Fibroblast of skin of right quadriceps (primary cell): ENCODE results near the gene SAMD14.

Experiments used
- DNase-seq: peaks from one replicate; pipeline ENCODE4 v3.0.0-alpha.2; 2013

SAMD14 gene

DNA sequence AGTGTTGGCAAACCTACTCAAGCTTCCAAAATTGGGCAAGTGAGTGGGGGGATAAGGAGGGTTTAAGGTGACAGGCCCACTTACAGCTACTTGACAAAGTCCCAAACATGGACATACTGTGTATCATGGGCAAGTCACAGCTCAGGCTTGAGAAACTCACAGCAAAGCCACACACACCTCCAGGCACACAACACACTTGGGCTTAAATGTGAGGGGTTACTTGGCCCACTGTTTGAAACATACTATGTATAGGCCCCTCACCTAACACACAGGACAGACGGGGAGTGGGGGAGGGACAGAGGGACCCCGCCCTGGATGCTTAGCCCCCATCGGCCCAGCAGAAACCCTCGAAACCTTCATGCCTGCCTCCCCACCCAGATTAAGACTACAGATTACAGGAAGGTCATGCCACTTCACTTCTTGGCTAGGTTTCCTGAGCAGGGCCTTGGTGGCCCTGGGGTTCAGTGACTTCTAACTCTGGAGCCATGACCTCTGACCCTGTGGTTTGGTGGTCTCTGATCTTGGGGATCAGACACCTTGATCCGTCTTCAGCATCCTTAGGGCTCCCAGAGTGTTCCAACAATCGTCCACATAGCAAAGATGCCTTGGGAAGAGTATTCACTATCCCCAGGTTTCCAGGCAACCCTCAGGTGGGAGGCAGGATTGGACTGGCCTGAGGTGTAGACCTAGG lies 2.3 kb upstream of the SAMD14 start:
- no peak for DNase-seq

DNA sequence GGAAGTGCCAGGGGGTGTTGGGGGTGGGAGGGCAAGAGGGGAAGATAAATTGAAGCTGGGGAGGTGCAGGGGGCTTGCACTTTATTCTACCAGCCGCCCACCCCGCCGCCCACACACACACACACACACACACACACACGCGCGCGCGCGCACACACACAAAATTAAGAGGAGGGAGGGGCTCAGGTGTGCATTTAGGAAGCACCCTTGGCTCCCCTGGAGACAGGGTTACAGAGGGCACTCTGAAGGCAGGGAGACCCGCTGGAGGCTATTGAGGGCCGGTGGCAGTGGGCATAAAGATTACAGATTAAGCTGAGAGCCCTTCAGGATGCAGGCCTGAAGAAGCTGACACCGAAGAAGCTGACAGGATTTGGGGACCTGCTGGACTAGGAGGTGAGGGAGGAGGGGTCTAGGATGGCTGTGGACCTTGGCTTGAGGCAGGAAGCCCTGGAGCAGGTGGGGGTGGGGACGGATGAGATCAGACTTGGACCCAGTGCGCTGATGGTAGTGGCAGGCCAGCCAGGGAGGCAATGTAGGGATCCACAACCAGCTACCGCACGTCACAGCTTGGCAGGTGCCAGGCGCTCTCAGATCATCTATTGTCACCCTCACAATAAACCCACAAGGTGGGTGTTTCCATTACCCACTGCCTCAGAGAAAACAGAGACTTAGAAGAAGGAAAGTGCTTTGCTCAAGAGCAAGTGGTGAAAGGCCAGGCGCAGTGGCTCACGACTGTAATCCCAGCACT lies 772 bp upstream of the SAMD14 start:
- DNase-seq, result no peak

DNA sequence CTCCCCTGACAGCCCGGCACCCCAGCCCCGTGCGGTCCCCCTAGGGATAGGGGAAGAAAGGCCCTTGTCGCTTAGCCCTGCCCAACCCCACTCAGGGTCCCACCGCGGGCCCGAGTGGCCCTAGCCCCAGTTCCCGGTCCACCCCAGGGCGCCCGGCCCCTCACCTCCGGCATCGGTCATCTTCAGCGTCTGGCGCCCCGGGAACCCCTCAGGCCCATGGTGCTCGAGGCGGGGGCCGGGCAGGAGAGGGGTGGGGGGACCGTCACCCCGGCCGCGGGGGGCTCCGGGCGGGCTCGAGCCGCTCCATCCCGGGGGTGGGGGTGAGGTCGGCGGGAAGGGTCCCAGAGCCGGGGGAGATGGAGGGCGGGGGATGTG lies 620 bp downstream of the SAMD14 start:
- no peak for DNase-seq

DNA sequence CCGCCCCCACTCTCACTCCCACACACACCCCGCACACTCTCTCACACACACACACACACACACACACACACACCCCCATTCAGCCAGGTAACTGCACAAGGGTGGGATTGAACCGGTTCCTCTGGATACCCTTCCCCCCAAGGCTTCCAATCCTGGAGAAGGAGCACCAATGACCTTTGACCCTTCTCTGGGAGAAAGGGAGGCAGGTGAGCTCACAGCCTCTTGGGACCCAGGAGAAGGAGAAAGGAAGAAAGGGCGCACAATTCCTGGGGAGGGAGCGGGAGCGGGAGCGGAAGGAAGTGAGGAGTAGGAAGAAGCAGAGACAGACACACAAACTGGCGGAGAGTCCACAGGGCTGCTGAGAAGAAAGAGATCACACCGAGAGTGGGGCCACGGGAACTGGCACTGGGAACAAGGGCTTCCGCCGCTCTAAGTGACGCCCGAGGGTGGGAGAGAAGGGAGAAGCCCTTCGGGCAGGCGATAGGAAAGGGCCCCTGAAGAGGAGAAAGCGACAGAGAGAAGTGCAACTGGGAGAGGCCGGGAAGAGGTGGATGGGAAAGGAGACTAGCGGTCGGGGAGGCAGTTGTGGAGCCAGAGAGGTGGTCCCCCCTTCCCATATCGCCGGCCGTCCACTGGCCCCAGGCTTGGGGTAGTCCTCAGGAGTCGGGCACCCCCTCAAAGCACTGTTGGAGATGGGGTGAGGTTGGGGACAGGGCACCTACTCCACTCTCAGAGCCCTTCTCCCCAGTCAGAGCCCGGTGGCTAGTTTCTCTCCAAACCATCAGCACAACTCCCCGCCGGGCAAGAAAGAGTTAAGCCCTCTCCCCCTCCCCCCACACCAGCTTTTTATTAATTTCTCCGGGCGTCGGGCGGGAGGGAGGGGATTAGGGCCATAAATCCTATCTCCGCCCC lies 1.3 kb downstream of the SAMD14 start:
- peak; percentile 30 for DNase-seq

DNA sequence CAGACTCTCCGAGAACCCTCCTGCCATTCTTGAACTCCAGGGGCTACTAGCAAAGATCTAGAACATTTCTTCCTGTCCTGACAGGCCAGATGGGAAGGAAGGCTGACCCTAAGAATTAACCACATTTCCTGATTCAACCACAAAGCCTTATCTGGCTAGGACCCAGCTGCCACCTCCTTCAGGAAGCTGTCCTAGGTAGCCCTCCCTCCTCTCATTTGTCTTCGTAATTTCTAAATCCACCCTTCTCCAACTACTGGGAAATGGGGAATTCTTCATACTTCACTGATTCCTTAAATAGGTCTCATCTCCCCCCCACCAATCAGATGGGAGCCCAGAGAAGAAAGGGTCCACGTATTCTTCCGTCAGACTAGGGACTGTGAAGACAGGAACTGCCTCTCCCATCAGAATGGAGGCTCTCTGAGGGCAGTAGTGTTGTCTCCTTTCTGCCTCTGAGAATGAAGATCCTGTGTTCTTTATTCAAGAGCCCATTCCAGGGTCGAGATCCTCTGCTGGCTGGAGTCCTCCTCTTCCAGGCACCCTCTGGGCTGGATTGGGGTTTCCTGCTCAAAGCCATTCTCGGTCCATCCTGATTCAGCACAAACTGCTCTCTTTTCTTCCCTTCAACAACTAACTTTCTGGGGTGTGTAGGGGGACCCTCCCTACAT lies 2.1 kb downstream of the SAMD14 start:
- no peak for DNase-seq

DNA sequence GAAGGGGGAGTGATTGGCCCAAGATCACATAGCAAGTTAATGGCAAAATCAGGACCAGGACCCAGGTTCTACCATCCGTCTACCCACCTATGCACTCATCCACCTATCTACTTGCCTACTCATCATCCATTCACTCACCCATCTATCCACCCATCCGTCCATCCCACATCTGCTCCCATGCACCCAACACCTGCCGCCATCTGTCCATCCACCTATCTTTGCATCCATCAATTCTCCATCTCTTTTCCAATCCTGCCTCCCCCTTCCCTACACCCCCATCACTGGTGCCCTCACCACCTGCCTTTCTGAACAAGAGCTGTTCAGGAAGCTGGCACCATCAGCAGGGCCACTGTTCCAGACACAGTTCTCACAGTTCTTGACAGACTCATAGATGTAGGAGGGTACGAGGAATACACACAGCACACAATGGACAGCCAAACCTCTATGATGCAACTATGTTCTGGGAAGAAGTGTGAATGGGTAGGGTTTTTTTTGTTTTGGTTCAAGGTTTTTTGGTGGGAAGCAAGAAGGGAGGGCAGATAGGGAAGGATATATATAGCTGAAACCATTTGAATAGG lies 4.5 kb downstream of the SAMD14 start:
- DNase-seq, result no peak

DNA sequence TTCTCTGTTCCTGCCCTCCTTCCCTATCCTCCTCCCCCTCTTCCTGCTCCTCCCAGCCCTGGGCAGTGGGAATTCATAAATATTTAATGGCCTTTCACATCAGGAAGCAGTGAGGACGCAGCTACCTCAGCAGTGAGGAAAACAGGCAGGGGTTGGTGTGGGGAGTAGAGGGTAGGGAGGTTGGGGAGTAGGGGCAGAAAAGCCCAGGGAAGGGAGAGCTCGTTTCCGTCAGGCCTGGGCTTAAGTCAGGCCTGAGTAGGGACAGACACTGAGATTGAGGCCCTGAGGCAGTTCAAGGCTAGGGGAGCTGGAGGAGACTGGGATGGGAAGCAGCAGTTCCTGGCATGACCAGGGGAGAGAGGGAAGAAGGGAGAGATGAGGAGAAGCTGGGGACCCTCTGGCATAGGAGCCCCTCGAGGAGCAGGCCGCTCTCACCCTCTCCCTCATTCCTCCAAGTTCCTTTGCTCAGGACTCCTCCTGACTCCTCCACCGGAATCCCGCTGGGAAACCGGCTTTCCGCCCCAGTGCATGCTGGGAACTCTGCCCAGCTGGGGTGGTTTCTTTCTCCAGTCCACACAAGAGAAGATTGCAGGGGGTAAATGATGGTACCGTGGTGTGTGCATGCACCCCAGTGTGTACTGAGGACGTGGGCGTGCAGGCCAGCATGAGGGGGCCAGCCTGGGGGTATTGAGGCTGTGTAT lies 6.2 kb downstream of the SAMD14 start:
- DNase-seq, result no peak

DNA sequence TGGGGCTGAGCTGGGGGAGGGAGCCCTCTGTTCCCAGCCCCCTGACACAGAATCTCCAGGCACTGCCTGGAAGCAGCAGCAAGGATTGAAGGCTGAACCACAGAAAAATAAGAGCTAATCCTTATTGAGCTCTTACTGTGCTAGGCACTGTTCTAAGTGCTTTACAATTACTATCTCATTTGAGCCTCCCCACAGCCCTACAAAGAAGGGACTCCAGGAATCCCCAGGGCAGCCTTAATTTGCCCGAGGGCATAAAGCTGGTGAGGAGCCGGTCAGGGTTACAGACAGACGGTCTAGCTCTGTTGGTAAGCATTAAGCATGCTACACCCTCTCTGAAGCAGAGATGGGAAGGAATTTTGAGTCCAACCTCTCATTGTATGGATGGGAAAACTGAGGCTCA lies 7.0 kb downstream of the SAMD14 start:
- DNase-seq, result no peak

DNA sequence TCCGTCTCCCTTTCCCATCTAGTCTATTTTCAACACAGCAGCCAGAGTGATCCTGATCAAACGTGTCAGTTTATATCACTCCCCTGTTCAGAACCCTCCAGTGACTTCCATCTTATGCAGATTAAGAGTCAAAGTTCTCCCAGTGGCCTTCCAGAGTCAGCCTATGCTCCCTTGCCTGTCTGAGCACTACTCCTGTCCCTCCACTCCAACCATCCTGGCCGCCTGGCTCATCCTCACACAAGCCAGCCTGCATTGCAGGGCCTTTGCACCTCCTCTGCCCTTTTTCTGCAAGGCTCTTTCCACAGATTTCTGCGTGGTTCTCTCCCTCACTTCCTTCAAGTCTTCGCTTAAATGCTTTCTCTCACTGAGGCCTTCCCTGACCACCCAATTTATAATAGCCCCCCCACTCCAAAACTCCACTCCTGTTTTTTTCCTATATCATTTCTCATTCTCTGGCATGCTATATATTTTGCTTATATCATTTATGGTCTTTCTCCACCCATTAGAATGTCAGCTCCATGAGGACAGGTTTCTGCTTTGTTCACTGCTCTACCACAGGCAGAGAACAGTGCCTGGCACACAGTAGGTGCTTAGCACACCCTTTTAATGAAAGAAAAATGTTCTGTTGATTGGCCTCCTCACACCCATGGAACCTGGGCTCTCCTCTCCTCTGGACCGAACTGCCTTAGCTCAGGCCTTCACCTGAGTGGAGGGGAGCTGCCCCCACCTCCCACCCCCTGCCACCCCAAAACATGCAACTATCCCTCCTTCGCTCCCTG lies 9.3 kb downstream of the SAMD14 start:
- no peak for DNase-seq

DNA sequence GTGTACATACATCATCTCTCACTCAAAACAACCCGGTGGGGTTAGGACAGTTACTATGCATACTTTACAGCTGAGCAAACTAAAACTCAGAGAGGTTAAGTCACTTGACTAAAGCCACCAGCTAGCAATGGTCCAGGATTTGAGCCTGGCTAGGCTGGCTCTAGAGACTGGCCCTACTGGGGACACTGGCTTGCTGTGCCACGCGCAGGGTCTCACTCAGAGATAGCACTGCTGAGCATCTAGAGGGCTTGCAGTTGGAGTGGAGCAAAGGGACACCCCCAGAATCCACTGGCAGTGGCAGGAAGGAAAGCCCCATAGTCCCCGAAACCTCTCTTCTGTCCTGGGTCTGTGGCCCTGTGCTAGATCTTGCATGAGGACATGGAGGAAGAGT lies 11.1 kb downstream of the SAMD14 start:
- DNase-seq, result no peak

DNA sequence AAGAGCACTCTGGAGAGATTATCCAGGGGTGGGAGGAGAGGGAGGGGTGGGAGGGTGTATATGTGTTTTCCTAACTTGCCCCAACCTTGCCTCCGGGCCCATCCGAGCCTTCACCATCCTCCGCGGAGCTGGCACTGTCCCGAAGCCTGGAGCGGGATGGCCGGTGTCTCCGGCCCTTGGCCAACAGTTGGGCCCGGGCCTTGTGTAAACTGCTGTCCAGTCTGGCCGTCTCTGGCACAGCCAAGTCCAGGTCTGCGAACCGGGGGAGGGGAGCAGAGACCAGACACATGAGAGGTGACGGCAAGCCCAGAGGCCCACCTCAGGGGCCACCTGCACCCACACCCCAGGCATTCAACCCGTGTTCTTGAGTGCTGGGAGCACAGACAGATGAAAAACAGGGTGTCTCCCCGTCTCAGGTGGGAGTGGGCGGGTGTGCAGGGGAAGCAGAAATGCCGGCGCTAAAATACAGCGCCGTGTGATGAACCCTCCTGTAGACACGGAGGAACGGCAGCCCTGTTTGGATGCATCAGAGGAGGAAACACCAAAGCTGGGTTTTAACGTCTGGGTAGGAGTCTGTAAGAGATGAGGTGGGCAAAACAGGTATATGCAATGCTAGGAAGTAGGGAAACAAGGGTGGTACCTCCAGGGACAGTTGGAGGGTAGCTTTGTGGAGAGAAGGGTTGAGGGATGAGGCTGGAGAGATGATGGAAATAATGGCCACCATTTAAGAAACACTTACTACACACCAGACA lies 11.7 kb downstream of the SAMD14 start:
- no peak for DNase-seq

DNA sequence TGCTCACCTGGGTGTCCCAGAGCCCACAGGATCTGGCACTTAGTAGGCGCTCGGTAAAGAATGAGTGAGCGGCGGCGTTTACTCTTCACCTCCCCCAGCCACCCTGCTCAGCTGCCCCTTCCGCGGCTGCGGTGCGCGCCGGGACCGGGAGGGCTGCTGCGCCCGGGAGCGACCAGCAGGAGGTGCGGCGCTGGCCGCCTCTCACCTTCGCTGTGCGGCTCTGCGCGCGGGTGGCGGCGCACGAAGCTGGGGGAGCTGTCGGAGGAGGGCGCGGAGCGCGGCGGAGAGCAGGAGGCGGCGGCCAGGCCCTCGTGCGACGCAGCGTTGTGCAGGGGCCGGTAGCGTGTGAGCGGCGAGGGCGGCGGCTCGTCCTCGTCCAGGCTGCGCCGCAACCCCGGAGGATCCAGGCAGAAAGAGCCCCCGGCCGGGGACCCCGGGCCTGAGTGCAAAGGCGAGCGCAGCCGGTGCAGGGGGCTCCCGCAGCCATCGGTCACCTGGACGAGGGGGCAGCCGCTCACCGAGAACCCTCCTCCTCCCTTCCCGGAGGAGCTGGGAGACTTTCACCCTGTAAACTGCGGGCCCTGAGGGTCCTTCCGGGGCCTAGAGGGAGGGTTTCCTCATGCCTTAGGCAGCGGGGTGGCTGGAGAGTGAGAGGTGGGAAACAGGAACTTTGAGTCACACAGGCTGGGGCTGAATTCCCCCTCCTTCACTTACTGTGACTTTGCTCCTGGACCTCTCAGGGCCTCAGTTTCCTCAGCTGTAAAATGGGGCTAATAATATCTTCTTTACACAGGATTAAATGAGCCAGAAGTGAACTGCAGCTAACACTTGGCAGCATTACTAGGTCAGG lies 12.5 kb downstream of the SAMD14 start:
- peak; percentile 55 for DNase-seq

DNA sequence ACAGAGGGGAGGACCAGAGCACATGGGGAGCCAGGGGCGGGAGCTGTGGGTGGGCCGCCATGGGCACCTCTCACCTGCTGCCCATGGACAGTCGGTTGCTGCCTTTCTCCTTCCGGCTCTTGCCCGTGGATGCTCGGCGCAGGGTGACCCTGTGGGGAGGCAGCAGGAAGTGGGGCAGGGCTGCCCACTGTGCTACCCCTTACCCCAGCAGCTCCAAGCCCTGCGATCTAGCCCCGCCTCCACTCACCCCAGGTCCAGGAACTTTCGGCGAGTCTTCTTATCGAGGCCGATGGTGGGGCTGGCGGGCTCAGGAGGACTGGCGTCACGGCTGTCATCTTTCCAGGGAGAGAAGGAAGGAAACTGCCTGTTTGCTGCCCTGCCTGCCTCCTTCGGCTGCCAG lies 14.2 kb downstream of the SAMD14 start:
- DNase-seq, result no peak

DNA sequence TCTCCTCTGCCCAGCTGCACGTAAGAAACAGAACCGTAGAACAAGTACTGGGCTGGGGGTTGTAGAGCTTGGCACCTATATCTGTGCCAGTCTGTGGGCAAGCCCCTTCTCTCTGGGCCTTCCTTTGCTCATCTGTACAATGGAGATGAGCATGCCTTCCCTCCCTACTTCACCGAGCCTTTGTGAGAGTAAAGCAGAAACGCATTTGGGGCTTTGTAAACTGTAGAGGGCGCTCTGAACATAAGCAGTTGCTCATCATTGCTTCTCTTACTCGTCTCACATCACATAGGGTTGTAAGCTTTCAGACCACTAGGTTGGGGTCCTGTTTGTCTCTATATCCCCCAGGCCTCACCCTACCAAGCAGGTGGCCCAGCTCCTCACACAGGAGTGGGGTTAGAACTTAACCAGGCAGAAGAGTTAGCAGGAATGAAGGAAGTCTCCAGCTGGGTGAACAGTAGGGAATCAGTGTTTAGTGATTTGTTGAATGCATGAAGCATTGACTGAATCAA lies 15.1 kb downstream of the SAMD14 start:
- DNase-seq, result peak; percentile 64

DNA sequence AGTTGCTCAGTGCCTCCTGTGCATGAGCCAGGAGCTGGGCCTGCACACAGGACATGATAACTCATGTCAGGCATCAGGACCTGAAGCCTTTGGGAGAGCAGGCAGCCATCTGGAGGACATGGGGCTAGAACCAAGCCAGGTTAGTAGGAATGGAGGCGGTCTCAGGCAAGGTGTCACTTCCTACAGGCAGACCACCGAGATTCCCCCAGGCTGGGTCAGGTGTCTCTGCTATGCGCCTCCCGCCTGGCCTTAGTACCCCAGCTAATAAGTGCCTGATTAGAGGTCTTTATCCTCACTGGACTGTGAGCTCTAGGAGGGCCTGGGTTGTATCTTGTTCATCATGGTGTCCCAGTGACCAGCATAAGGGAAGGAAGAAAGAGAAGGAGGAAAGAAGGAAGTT lies 15.6 kb downstream of the SAMD14 start:
- DNase-seq, result no peak

DNA sequence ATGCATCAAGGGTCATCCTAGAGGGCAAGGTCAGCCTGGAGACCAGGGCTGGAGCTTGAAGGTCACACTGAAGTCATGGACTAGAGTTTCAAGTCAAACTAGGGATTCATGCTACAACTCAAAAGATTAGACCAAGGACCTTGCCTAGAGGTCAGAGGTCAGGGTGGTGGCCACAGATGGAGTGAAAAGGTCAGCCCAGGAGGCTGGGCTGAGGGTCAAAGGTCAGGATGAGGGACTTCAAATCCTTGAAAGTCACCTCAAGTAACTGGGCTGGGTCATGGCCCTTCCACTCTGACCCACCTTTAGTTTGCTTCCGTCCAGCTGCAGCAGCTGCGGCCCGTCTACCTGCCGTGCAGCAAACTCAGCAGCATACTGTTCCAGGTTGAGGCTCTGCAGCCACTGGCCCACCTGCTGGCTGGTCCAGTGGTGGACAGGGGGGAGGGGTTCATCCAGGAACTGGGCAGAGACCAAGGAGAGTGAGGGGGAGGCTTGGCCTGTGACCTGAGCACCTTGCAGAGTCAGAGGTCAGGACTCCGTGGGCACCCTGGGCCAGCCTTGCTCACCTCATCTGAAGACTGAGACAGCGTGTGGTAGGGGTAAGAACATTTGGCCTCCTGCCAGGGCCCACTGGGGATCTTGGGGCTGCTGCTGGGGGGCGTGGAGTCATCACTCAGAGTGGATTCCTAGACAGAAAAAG lies 16.2 kb downstream of the SAMD14 start:
- no peak for DNase-seq

DNA sequence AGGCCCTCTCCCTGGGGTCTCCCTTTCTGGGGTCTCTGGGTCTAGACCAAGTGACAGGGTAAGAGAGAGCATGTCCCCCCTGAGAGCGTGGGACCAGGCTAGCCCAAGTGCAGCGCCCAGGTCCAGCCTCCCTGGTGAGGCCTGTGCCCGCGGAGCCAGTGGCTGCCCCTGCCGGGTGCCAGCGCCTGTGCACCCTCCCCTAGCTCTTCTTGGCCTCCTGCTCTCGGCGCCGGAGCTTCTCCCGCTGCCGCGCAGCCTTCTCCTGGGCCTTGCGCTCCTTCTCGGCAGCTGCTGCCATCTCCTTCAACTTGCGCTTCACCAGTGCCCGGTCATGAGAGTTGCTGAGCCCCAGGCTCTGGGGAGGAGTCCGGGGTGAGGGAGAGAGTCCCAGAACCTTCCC lies 17.3 kb downstream of the SAMD14 start:
- no peak for DNase-seq
